Inferior parietal cortex (tissue), 1 donor: Measurements from ENCODE around the gene GNAI3.
"Not testable (repeated sequence)": the region's sequence is repeated elsewhere in the genome, so short reads cannot be mapped to it uniquely, and the experiment has no call there.

Source experiments
- DNase-seq: peaks from one replicate; pipeline ENCODE4 v3.0.0-alpha.2; 2016; ENCODE audit errors: extremely low spot score

GNAI3 gene

GRCh38 chr1:109660691-109661026, 112.2 kb downstream of the GNAI3 start:
- not testable (repeated sequence) for DNase-seq

- DNase-seq = no peak
Measured at GRCh38 chr1:109661391-109661790, 113.0 kb downstream of the GNAI3 start.

GRCh38 chr1:109664671-109665070, 116.3 kb downstream of the GNAI3 start:
- no peak for DNase-seq

- peak; percentile 75 for DNase-seq
Measured at GRCh38 chr1:109667452-109668122, 119.2 kb downstream of the GNAI3 start, which contains the start of gene GSTM2. Gene GSTM2, plus strand, starts transcription at chr1:109668057. Its CDS starts 59 bp downstream, at chr1:109668116.
